HFF-Myc (cell line): Measurements from ENCODE around the gene AFF1.
"Not testable (repeated sequence)": the region's sequence is repeated elsewhere in the genome, so short reads cannot be mapped to it uniquely, and the experiment has no call there.

Experiments used
- DNase-seq: peaks from one replicate; pipeline ENCODE4 v3.0.0-alpha.2; 2011; ENCODE audit warnings: low read depth; ENCODE audit errors: extremely low read depth
- H3K4me3 ChIP-seq: replicated peaks from 2 replicates; pipeline ENCODE4 v1.5.1; 2011; ENCODE audit warnings: low read depth, mild to moderate bottlenecking, control low read depth, low read length
- TF ChIP-seq, protein P1 (sequence below): IDR thresholded peaks from 2 replicates; pipeline ENCODE4 v1.5.1; 2012; ENCODE audit warnings: mild to moderate bottlenecking, low read depth, low read length, control low read depth; ENCODE audit errors: missing control alignments

The AFF1 gene

DNA sequence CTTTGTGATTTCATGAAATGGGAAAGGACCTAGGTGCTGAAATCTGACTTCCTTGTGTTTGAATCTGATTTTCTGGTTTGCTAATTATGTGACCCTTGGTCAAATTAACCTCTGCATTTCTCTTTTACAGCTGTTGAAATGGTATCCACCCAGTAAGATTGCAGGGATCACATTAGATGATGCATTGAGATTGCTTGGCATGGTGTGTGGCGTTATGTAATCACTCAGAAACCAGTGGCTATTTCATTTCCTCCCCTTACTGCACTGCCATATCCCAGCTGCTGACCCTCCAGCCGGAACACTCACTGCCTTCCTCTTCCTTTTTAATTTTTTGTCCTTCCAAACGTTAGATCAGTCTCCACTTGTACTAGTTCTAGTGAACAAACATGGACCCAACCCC lies 206.6 kb downstream of the AFF1 start:
- no peak for DNase-seq
- TF ChIP-seq, protein P1, sequence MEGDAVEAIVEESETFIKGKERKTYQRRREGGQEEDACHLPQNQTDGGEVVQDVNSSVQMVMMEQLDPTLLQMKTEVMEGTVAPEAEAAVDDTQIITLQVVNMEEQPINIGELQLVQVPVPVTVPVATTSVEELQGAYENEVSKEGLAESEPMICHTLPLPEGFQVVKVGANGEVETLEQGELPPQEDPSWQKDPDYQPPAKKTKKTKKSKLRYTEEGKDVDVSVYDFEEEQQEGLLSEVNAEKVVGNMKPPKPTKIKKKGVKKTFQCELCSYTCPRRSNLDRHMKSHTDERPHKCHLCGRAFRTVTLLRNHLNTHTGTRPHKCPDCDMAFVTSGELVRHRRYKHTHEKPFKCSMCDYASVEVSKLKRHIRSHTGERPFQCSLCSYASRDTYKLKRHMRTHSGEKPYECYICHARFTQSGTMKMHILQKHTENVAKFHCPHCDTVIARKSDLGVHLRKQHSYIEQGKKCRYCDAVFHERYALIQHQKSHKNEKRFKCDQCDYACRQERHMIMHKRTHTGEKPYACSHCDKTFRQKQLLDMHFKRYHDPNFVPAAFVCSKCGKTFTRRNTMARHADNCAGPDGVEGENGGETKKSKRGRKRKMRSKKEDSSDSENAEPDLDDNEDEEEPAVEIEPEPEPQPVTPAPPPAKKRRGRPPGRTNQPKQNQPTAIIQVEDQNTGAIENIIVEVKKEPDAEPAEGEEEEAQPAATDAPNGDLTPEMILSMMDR: no peak
- H3K4me3 ChIP-seq: no peak overlapping the region

DNA sequence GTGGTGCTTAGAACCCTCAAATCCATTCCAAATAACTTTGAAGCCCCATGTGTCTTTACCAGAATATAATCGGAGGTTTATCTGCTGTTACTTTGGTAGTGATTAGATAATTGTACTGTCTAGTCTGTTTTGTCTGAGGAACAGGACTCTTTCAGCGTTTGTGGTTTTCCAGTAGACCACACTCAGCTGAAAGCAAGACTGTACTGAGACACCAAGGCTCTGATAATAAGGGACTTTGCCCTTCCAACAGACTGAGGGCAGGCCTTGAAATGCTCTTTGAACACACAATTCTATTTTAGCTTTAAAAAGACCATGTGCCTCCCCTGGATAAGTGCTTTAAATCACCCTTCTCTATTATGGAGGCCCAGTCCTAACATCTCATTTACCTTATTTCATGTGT lies 209.5 kb downstream of the AFF1 start:
- no peak overlapping the region for H3K4me3 ChIP-seq
- TF ChIP-seq, protein P1: no peak
- no peak for DNase-seq

DNA sequence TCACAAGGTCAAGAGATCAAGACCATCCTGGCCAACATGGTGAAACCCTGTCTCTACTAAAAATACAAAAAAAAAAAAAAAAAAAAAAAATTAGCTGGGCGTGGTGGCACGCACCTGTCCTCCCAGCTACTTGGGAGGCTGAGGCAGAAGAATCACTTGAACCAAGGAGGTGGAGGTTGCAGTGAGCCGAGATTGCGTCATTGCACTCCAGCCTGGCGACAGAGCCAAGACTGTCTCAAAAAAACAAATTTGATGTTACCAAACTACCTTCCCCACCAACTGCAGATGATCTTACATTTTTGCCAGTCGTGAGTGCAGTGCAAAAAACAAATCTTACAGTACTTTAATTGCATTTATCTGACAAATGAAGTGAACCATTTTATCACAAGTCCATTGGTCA lies 211.1 kb downstream of the AFF1 start:
- H3K4me3 ChIP-seq, DNase-seq: not testable (repeated sequence)

DNA sequence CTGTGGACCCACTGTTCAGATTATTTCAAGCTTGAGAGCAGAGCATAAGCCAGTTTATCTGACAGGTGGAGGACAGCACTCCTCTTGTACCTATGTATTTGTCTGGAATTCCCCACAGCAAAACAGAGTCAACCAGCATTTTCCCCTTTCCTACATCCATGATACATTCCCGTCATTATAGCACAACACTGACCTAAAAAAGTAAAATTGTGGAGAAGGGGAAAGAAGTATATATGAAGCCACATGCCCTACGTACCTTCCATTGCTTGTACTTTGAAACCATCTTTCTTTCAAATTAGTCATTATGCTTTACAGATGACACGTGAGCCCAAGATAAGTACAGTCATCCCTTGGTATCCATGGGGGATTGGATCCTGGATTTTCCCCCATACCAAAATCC lies 212.3 kb downstream of the AFF1 start:
- TF ChIP-seq, protein P1: no peak
- no peak for DNase-seq
- H3K4me3 ChIP-seq: no peak overlapping the region

DNA sequence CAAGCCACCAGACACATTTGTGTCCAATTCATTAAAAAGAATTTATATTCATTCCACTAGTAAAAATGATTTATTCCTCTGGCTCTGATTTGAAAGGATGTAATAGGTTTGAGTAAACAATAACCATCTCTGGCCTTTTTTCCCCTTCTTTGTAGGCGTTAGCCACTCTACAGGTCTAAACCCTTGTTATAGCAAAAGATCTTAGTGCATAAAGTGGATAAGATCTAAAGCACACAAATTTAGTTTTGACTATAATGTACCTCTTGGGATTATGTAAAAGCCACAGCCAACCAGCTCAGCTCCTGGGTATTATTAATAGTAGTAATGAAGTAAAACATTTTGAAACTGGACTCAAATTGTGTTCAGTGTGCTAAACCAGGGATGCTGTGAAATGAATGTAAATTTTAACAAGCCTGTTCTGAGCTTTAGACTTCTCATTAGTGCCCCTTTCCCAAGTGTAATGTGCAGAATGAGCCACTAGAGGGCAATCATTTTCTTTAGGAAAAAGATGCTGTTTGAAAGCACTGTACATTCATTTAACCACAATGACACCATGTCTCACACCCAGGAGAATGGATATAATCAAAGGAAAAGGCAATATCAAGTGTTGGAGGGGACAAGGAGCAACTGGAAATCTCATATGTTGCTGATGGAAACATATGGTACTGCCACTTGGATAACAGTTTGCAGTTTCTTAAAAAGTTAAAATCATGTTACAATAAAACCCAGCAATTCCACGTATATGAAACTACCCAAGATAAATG lies 215.9 kb downstream of the AFF1 start:
- TF ChIP-seq, protein P1: peak; percentile 78
- peak; percentile 70 for DNase-seq
- H3K4me3 ChIP-seq: no peak overlapping the region

DNA sequence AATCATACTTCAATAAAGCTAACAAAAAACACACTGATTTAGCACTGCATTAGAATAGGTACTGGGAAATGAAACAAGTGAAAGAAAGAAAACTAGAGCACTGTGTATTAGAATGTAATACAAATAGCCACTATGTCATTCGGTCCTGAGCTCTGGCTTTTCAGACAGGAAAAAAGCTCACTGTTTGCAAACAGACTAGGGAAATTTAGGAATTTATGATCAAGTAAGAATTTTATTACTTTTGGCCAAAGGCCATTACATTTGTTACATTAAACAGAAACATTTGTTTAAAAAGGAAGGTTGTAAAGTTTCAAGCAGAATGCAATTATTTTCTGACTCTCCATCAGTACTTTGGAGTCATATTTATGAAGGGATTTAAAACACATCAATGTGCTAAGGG lies 216.9 kb downstream of the AFF1 start:
- DNase-seq: no peak
- TF ChIP-seq, protein P1: no peak
- H3K4me3 ChIP-seq: no peak overlapping the region

DNA sequence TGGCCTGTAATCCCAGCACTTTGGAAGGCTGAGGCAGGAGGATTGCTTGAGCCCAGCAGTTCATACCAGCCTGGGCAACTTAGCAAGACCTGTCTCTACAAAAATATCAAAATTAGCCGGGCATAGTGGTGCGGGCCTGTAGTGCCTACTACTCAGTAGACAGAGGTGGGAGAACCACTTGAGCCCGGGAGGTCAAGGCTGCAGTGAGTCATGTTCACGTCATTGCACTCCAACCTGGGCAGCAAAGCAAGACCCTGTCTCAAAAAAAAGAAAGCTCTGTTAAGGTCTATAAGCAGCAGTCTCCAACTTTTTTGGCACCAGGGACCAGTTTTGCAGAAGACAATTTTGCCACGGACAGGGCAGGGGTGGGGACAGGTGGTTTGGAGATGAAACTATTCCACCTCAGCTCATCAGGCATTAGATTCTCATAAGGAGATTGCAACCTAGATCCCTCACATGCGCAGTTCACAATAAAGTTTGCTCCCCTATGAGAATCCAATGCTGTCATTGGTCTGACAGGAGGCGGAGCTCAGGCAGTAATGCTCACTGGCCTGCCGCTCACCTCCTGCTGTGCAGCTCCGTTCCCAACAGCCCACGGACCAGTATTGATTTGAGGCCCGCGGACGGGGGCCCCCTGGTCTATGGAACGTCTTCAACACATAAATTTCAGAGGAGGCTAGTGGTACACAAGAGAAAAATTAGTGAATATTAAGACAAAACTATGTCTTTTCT lies 217.7 kb downstream of the AFF1 start:
- TF ChIP-seq, protein P1: no peak
- no peak for DNase-seq
- H3K4me3 ChIP-seq: no peak overlapping the region
